ENCODE results near the gene MAPRE2. TPM values are rescaled to one million over a fixed set of nuclear protein-coding genes. Genes with fewer than 3 reads are reported as not detected.

The MAPRE2 gene
- total and polyA plus RNA-seq, 4 donors = 12.5 to 57.8 (median 19.8) TPM

- Histone ChIP-seq H3K36me3 (ENCODE audit: control insufficient read depth in 4 of 4, insufficient read depth in 4 of 4, low read length in 4 of 4) (no peaks in the 10 kb centered on the region), H3K27ac (ENCODE audit: low read depth in 1 of 2, low read length in 1 of 2) (no peak overlapping the region), H3K9ac (ENCODE audit: insufficient read depth in 1 of 2, low read length in 2 of 2) (no peak overlapping the region), H3K9me3 (ENCODE audit: control insufficient read depth in 4 of 4, insufficient read depth in 3 of 4, low read length in 3 of 4) (no peaks in the 10 kb centered on the region), H3K27me3 (ENCODE audit: control insufficient read depth in 3 of 3, insufficient read depth in 3 of 3, low read length in 2 of 3) (no peaks in the 10 kb centered on the region), H3K4me3 (no peak overlapping the region), H3K4me1 (ENCODE audit: control insufficient read depth in 5 of 5, insufficient read depth in 5 of 5, low read length in 5 of 5) (peaks cover 0 to 4% (median 0%) of the 10 kb centered on the region in 5 donors)
- TF ChIP-seq CTCF (IDR thresholded peaks at IDR 0.05; ENCODE audit: control extremely low read depth, extremely low read depth) = no peak
- ATAC-seq (ENCODE audit: insufficient read depth, low FRiP score) (no peak), DNase-seq (no peak)
- 94 to 98% methylated on average over 5 of the region's 5 CpGs for WGBS, 2 donors
Measured at GRCh38 chr18:34995746-34996145, 45.5 kb upstream of the MAPRE2 start.

DNA sequence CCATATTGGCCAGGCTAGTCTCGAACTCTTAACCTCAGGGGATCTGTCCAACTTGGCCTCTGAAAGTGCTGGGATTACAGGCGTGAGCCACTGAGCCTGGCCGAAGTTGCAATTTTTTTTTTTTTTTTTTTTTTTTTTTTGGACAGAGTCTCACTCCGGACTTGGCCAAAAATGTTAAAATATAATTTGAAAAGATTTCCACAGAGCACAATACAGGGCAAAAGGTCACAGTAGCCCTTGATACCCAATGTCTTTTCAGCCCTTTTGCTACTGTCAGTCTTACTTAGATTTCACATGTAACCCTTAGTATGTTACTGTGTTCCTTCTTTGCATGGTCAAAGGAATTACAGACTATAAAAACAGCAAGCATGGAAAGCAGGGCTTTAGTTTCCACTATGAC lies 42.6 kb upstream of the MAPRE2 start:
- Histone ChIP-seq H3K9me3 (ENCODE audit: control insufficient read depth in 4 of 4, insufficient read depth in 3 of 4, low read length in 3 of 4) (no peaks in the 10 kb centered on the region), H3K27me3 (ENCODE audit: control insufficient read depth in 3 of 3, insufficient read depth in 3 of 3, low read length in 2 of 3) (no peaks in the 10 kb centered on the region), H3K27ac (ENCODE audit: low read depth in 1 of 2, low read length in 1 of 2) (no peak overlapping the region), H3K4me3 (no peak overlapping the region), H3K9ac (ENCODE audit: insufficient read depth in 1 of 2, low read length in 2 of 2) (no peak overlapping the region), H3K36me3 (ENCODE audit: control insufficient read depth in 4 of 4, insufficient read depth in 4 of 4, low read length in 4 of 4) (no peaks in the 10 kb centered on the region), H3K4me1 (ENCODE audit: control insufficient read depth in 5 of 5, insufficient read depth in 5 of 5, low read length in 5 of 5) (peaks cover 0 to 4% (median 0%) of the 10 kb centered on the region in 5 donors)
- TF ChIP-seq CTCF (IDR thresholded peaks at IDR 0.05; ENCODE audit: control extremely low read depth, extremely low read depth) = no peak
- DNase-seq (no peak), ATAC-seq (ENCODE audit: insufficient read depth, low FRiP score) (no peak)
- WGBS, 2 donors = 81 to 84% methylated on average over 4 of the region's 4 CpGs

DNA sequence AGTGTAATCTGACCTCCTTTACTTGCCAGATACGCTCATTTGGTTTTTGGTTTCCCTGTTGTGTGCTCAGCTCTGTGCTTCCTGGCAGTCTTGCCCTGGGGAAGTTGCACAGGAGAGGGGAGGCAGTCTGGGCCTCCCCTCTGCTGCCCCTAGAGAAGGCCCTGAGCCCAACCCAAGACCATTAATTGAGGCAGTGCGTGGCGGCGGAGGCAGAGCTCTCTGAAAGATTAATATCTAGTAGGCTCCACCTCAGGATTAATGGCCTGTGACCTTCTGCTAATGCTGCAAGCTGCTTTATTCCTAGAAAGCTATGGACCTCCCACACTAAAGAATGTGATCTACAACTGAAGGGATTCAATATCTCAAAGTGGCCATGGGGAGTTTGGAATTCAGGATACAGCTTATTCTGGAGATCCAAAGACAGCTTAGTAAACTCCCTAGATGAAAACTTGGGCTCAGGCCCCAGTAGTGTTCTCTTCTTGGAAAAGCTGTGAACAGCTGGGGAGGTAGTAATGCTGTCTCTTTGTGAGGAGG lies 41.4 kb upstream of the MAPRE2 start:
- Histone ChIP-seq H3K9me3 (ENCODE audit: control insufficient read depth in 4 of 4, insufficient read depth in 3 of 4, low read length in 3 of 4) (no peaks in the 10 kb centered on the region), H3K4me3 (no peak overlapping the region), H3K27ac (ENCODE audit: low read depth in 1 of 2, low read length in 1 of 2) (no peak overlapping the region), H3K36me3 (ENCODE audit: control insufficient read depth in 4 of 4, insufficient read depth in 4 of 4, low read length in 4 of 4) (no peaks in the 10 kb centered on the region), H3K4me1 (ENCODE audit: control insufficient read depth in 5 of 5, insufficient read depth in 5 of 5, low read length in 5 of 5) (peaks cover 0 to 2% (median 0%) of the 10 kb centered on the region in 5 donors), H3K27me3 (ENCODE audit: control insufficient read depth in 3 of 3, insufficient read depth in 3 of 3, low read length in 2 of 3) (no peaks in the 10 kb centered on the region), H3K9ac (ENCODE audit: insufficient read depth in 1 of 2, low read length in 2 of 2) (no peak overlapping the region)
- no peak for TF ChIP-seq CTCF (IDR thresholded peaks at IDR 0.05; ENCODE audit: control extremely low read depth, extremely low read depth)
- DNase-seq (no peak), ATAC-seq (ENCODE audit: insufficient read depth, low FRiP score) (no peak)
- 73 to 75% methylated on average over 4 of the region's 4 CpGs for WGBS, 2 donors

DNA sequence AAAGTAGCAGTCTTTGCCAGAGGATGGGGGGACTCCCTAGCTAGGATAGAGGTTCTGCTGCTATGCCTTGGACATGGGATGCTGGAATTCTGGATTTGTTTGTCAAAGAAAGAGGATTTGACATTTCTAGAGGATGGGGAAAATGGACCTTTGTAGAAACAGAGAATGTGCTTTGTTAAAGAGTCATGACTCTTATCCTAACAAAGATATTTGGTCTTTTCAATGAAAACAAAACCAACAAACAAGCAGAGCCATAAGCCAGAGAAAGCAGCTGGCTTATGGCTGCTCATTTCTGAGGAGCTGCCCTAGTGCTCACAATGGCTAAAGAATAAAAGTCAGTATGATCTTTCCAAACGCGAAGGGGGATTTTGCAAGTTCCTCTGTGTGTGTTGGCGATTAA lies 40.8 kb upstream of the MAPRE2 start:
- DNase-seq (no peak), ATAC-seq (ENCODE audit: insufficient read depth, low FRiP score) (no peak)
- Histone ChIP-seq H3K9ac (ENCODE audit: insufficient read depth in 1 of 2, low read length in 2 of 2) (no peak overlapping the region), H3K9me3 (ENCODE audit: control insufficient read depth in 4 of 4, insufficient read depth in 3 of 4, low read length in 3 of 4) (no peaks in the 10 kb centered on the region), H3K27me3 (ENCODE audit: control insufficient read depth in 3 of 3, insufficient read depth in 3 of 3, low read length in 2 of 3) (no peaks in the 10 kb centered on the region), H3K4me1 (ENCODE audit: control insufficient read depth in 5 of 5, insufficient read depth in 5 of 5, low read length in 5 of 5) (no peaks in the 10 kb centered on the region), H3K36me3 (ENCODE audit: control insufficient read depth in 4 of 4, insufficient read depth in 4 of 4, low read length in 4 of 4) (no peaks in the 10 kb centered on the region), H3K4me3 (no peak overlapping the region), H3K27ac (ENCODE audit: low read depth in 1 of 2, low read length in 1 of 2) (no peak overlapping the region)
- 41 to 73% methylated on average over 3 of the region's 3 CpGs for WGBS, 2 donors
- no peak for TF ChIP-seq CTCF (IDR thresholded peaks at IDR 0.05; ENCODE audit: control extremely low read depth, extremely low read depth)
